Keratinocyte (primary cell): ENCODE data around the gene RAD9A. TPM values are rescaled to one million over a fixed set of nuclear protein-coding genes. Genes with fewer than 3 reads are reported as not detected.

Experiments used
- DNase-seq: peaks from one replicate; pipeline ENCODE4 v3.0.0-alpha.2; 2011; ENCODE audit warnings: low read depth, missing footprints, low spot score
- FAIRE-seq: peaks from 2 replicates; lab custom pipeline; 2011; peaks lifted over from hg19 to GRCh38; lab: Jason Lieb, UNC
- H2AFZ ChIP-seq: 2 replicates; pipeline ENCODE4 v1.6.0; 2012; ENCODE audit warnings: low read length, control low read depth, inconsistent platforms; ENCODE audit not compliant: control insufficient read depth
- H3K27ac ChIP-seq: 2 replicates; pipeline ENCODE4 v1.5.1; 2011; ENCODE audit warnings: low read length; ENCODE audit not compliant: control insufficient read depth, insufficient read depth
- H3K27me3 ChIP-seq: 3 replicates; pipeline ENCODE4 v1.6.0; 2011; ENCODE audit warnings: low read length; ENCODE audit not compliant: control insufficient read depth, insufficient read depth; ENCODE audit errors: extremely low read depth
- H3K36me3 ChIP-seq, 2 experiments: 2 replicates in 1 of 2; 3 replicates in 1 of 2; pipeline ENCODE4 v1.5.1; 2011; ENCODE audit warnings: low read length in 2 of 2, mild to moderate bottlenecking in 1 of 2; ENCODE audit not compliant: control insufficient read depth in 2 of 2, insufficient read depth in 2 of 2; ENCODE audit errors: extremely low read depth in 1 of 2
- H3K4me1 ChIP-seq: 3 replicates; pipeline ENCODE4 v1.5.1; 2011; ENCODE audit warnings: low read length; ENCODE audit not compliant: control insufficient read depth, insufficient read depth; ENCODE audit errors: extremely low read depth
- H3K4me2 ChIP-seq: 3 replicates; pipeline ENCODE4 v1.6.0; 2011; ENCODE audit warnings: low read depth, low read length; ENCODE audit not compliant: control insufficient read depth, insufficient read depth; ENCODE audit errors: extremely low read depth
- H3K4me3 ChIP-seq, 3 experiments: fragments of 200-600 bp in 1 of 3; sonication (generic) in 1 of 3; 2 replicates in 2 of 3; 3 replicates in 1 of 3; pipeline ENCODE4 v1.5.1; 2011 to 2016; ENCODE audit warnings: low read length in 3 of 3, mild to moderate bottlenecking in 3 of 3, control low read depth in 2 of 3, inconsistent platforms in 1 of 3, low read depth in 1 of 3, mixed read lengths in 1 of 3, mixed run types in 1 of 3, moderate library complexity in 1 of 3; ENCODE audit not compliant: control insufficient read depth in 2 of 3, insufficient read depth in 2 of 3; ENCODE audit errors: extremely low read depth in 1 of 3
- H3K79me2 ChIP-seq: 2 replicates; pipeline ENCODE4 v1.6.0; 2012; ENCODE audit warnings: low read length; ENCODE audit not compliant: control insufficient read depth, insufficient read depth
- H3K9ac ChIP-seq: 3 replicates; pipeline ENCODE4 v1.6.0; 2011; ENCODE audit warnings: low read length; ENCODE audit not compliant: control insufficient read depth, insufficient read depth; ENCODE audit errors: extremely low read depth
- H3K9me1 ChIP-seq: 3 replicates; pipeline ENCODE4 v1.6.0; 2011; ENCODE audit warnings: low read length; ENCODE audit not compliant: control insufficient read depth, insufficient read depth; ENCODE audit errors: extremely low read depth
- H3K9me3 ChIP-seq: 2 replicates; pipeline ENCODE4 v1.5.1; 2012; ENCODE audit warnings: low read depth, low read length; ENCODE audit not compliant: control insufficient read depth
- H4K20me1 ChIP-seq: 3 replicates; pipeline ENCODE4 v1.6.0; 2011; ENCODE audit warnings: low read length; ENCODE audit not compliant: control insufficient read depth, insufficient read depth; ENCODE audit errors: extremely low read depth
- CTCF ChIP-seq, 3 experiments: IDR thresholded peaks in 1 of 3; conservative IDR thresholded peaks in 1 of 3; optimal IDR thresholded peaks in 1 of 3; 2 replicates in 2 of 3; 3 replicates in 1 of 3; pipeline versions ENCODE3 to v1.5.1; 2011; ENCODE audit warnings: low read length in 3 of 3, mild to moderate bottlenecking in 3 of 3, moderate library complexity in 2 of 3, control low read depth in 1 of 3, inconsistent platforms in 1 of 3; ENCODE audit not compliant: insufficient read depth in 2 of 3; ENCODE audit errors: extremely low read depth in 1 of 3
- EZH2 ChIP-seq: IDR thresholded peaks from one replicate; pipeline ENCODE4 v1.6.1; 2012; ENCODE audit warnings: inconsistent platforms, mild to moderate bottlenecking, low read length, moderate library complexity
- dilution Hi-C: fragments of 300-500 bp; cut with MboI; formaldehyde crosslinking; loops from one replicate; pipeline ENCODE4 v1.7.0; 2020; ENCODE audit warnings: low sequenced_read_pairs; ENCODE audit not compliant: extremely low pct_ligation_motif_present
- polyA plus RNA-seq, 5 experiments: library from polyadenylated mRNA; depleted of rRNA in 3 of 5; stranded (reverse) in 3 of 5; stranded (forward) in 1 of 5; unstranded in 1 of 5; fragments of >200 nt; gene quantifications; 1 replicate in 1 of 5; 2 replicates in 3 of 5; 3 replicates in 1 of 5; pipeline versions ENCODE4 v1.2.1 to v1.2.3, GENCODE V29; 2011 to 2012; ENCODE audit warnings: missing spikeins in 2 of 5, low read depth in 1 of 5, low replicate concordance in 1 of 5

The RAD9A gene
- polyA plus RNA-seq, 1 donor (not counting 4 experiments of a cell fraction or from before 2014, with no cell fraction given): 5.7 TPM

DNA sequence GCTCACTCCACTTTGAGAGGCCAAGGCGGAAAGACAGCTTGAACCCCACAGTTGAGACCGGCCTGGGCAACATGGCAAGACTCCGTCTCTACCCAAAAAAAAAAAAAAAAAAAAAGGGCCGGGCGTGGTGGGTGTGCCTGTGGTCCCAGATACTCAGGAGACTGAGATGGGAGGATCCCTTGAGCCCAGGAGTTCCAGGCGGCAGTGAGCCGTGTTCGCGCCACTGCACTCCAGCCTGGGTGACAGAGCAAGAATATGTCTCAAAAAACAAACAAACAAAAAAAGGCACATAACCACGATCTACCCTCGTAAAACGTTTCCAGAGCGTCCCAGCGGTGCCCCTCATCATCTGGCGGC, 861 bp upstream of the RAD9A start:
- H3K9me1 ChIP-seq: no peaks in the 10 kb centered on the region
- H3K4me3 ChIP-seq: peak overlapping the region; percentile 80 to 97 (median 89)
- H3K36me3 ChIP-seq: peaks cover 2 to 11% of the 10 kb centered on the region in 2 experiments
- peak overlapping the region; percentile 100 for H3K4me2 ChIP-seq
- H3K27ac ChIP-seq: peak overlapping the region; percentile 76
- FAIRE-seq (no peak), DNase-seq (no peak)
- H3K4me1 ChIP-seq: peaks cover 11% of the 10 kb centered on the region
- H4K20me1 ChIP-seq: no peaks in the 10 kb centered on the region
- TF ChIP-seq CTCF (optimal IDR thresholded peaks at IDR 0.05 in 1 of 3, IDR thresholded peaks at IDR 0.05 in 1 of 3, conservative IDR thresholded peaks at IDR 0.05 in 1 of 3; ENCODE audit: extremely low read depth in 1 of 3, insufficient read depth in 2 of 3, low read length in 3 of 3) (no peak), EZH2 (no peak)
- H3K9ac ChIP-seq: peak overlapping the region; percentile 93
- peaks cover 10% of the 10 kb centered on the region for H3K79me2 ChIP-seq
- H3K9me3 ChIP-seq: no peaks in the 10 kb centered on the region
- dilution Hi-C loops: no loop called here
- no peaks in the 10 kb centered on the region for H3K27me3 ChIP-seq
- H2AFZ ChIP-seq: peak overlapping the region; percentile 91

- H2AFZ ChIP-seq: peak overlapping the region; percentile 95
- TF ChIP-seq EZH2 (no peak), CTCF (optimal IDR thresholded peaks at IDR 0.05 in 1 of 3, IDR thresholded peaks at IDR 0.05 in 1 of 3, conservative IDR thresholded peaks at IDR 0.05 in 1 of 3; ENCODE audit: extremely low read depth in 1 of 3, insufficient read depth in 2 of 3, low read length in 3 of 3) (no peak)
- H3K27ac ChIP-seq: peak overlapping the region; percentile 54
- H3K4me2 ChIP-seq: peak overlapping the region; percentile 100
- peaks cover 11% of the 10 kb centered on the region for H3K4me1 ChIP-seq
- H3K9ac ChIP-seq: peak overlapping the region; percentile 80
- DNase-seq (no peak), FAIRE-seq (no peak)
- H3K36me3 ChIP-seq: peaks cover 8 to 15% of the 10 kb centered on the region in 2 experiments
- H3K9me3 ChIP-seq: no peaks in the 10 kb centered on the region
- no peaks in the 10 kb centered on the region for H3K27me3 ChIP-seq
- H4K20me1 ChIP-seq: no peaks in the 10 kb centered on the region
- H3K9me1 ChIP-seq: no peaks in the 10 kb centered on the region
- dilution Hi-C loops: no loop called here
- peak overlapping the region; percentile 80 to 97 (median 89) for H3K4me3 ChIP-seq
- H3K79me2 ChIP-seq: peaks cover 10% of the 10 kb centered on the region
Measured at GRCh38 chr11:67392183-67392715, 463 bp downstream of the RAD9A start.
